Middle frontal gyrus (tissue), 1 donor: ENCODE results near the gene CAPZB.
"Not testable (repeated sequence)": the region's sequence is repeated elsewhere in the genome, so short reads cannot be mapped to it uniquely, and the experiment has no call there.

Experiments used
- DNase-seq: peaks from one replicate; pipeline ENCODE4 v3.0.0-alpha.2; 2015; ENCODE audit warnings: low spot score; ENCODE audit errors: extremely low spot score

Gene CAPZB

DNA sequence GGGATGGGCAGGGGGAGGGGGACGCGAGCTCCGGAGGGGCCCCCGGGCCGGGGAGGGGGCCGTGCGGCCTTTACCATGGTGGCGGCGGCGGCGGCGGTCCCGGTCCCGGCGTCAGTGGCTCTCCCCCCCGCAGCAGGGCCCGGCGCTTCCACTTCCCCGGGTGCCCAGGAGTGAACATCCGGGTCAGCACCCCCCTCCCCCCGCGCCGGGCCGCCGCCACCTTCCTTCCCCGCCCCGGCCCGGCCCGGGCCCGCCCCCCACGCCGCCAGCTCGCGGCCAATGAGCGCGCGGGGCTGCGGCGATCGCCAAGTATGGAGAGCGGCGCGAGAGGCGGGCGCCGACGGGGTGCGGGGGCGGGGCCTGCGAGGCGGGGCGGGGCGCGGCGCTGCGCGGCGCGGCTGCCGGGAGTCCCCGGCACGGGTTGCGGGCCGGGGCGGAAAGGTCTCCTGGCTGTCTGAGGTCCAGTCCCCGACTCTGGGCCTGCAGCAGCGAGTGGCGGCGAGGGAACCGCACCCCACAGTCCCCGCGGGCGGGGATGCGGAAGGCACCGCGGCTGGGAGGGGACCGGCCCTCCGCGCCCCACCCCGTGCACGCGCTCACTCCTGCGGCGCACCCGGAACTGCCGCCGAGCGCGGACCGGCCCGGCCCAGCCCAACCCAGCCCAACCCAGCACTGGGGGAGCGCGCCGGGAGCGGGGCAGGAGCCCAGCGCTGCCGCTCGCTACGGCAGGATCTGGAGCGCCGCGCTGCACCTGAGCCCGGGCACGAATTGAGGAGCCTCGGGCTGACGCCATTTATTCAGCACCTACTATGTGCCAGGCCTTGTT is at the start of gene CAPZB:
TSS of gene CAPZB (minus strand) at position 178 of the 826 bp plus-strand sequence. CDS start at position 77, 101 bp downstream.
- DNase-seq, result peak; percentile 91

DNA sequence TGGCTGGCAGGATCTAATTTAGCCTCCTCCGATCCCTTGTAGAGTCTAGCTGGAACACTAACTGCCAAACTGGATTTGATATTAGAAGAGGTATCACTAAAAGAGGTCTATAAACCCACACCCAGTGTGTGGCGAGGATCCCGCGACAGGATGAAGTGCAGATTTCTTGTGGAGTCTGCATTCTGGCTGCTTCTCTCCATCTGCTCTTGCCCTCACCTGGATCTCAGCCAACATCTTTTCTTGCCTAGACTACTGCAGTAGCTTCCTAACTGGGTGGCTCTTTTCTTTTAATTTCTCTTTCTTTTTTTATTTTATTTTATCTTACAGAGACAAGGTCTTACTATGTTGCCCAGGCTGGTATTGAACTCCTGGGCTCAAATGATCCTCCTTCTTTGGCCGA is 48.9 kb upstream of the CAPZB start:
- DNase-seq, result no peak

DNA sequence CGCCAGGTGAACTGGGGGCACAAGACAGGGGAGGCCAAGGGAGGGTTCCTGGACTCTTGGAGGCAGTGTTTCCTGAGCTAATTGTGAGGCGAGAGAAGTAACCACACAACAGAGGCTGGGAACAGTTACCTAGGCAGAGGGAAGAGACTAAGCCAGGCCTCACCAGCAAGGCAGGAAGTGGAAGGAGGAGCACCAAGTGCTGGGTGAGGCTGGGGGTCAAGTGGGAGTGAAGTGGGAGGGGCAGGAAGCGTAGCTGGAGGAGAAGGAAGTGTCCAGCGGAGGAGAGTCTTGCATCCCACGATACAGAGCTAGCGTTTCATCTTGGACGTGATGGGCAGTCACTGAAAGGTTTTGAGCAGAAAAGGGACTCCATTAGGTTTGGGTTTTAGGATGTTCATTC is 48.3 kb upstream of the CAPZB start:
- DNase-seq, result no peak

DNA sequence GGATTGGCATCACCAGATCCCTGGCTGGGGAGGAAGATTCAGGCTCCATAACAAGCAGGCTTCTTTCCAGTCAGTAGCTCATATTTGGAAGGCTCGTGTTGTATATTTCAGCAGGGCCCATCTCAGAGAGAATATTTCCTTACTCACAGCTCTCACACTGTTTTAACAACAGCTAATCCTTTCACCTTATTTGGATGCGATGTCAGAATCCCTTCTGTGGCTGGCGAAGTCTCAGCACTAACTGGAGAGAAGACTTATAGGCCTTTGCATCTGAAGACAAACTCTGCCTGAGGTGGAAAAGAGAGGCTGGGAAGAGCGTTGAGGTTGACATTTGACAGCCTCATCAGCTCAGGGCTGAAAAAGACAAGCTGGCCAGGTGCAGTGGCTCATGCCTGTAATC is 47.2 kb upstream of the CAPZB start:
- DNase-seq, result no peak

DNA sequence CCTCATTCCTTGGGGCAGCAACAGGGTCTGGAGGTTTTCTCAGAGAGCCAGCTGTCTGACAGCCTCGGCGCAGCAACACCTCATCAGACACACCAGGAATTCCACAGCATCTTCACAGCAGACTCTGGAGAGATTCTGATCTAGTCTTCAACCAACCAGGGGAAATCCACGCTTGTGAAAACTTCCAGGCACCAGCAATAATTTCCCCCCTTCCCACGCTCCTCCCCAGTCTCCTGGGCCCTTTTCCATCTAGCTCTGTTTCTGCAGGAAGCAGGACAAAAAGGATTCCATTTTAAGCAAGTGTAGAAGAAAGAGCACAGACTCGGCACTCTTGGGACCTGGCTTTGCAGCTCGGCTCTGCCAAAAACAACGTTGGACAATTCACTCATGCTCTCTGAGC is 44.3 kb upstream of the CAPZB start:
- DNase-seq, result no peak

DNA sequence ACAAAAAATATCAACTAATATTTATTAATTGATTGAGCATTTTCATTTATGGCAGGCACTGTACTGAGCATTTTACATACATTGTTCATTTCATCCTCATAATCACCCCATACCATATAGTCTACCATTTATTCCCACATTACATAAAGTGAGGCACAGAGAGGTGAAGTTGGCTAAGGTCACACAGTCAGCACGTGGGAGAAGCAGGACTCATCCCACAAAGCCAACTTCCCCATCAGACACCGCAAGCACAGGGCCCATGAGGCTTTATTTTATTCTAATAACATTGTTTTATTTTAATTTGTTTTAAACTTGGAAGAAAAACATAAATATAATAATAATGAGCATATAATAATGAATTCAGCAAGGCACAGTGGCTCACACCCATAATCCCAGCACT is 43.1 kb upstream of the CAPZB start:
- DNase-seq, result no peak

DNA sequence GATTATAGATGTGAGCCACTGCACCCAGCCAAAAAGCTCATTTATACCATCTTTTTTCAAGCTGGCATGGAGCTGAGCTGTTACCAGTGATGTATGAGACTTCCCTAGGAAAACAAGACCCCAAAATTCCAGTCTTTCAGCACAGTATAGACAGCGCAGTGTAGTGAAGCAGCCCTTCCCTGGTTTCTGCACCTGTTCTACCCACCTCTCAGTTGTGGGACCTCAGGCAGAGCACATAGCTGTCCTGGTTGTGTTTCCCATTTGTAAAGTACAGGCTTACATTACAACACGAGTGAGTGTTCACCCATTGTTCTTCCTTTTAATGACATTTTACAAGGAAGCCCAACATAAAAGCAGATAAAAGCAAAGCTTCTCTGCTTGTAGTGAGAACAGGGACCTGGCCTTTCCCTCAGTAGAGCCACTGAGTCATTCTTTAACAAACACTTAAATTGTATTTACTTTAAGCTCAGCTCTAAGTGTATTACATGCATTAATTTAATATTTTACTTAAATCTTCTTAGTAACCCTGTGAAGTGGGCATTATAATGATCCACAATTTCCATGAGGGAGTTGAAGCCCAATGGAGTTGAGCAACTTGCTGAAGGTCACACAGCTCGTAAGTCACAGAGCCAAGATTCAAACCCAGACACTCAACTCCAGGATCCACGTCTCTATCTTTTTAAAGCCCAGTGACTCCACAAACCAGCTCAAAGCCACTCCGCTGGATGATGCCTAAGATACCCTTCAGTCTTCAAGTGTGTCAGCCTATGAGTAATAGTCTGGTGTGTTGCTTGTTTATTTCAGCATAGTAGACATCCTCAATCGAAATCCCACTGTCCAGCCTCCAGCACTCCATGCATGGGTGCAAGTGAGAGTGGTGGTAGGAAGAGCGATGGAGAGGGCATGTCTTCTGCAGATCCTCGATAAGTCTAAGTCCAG is 40.5 kb upstream of the CAPZB start:
- DNase-seq, result no peak

DNA sequence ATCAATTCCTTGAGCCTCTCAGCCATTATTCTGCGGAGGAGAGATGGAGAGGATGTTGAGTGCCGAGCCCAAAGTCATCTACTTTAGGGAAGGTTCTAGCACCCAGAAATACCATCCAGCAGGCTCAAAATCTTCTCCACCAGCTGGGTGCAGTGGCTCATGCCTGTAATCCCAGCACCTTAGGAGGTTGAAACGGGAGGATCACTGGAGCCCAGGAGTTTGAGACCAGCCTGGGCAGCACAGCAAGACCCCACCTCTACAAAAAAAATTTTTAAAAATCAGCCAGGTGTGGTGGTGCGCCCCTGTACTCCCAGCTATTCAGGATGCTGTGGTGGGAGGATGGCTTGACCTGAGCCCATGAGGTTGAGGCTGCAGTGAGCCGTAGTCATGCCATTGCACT is 39.5 kb upstream of the CAPZB start:
- DNase-seq, result no peak

DNA sequence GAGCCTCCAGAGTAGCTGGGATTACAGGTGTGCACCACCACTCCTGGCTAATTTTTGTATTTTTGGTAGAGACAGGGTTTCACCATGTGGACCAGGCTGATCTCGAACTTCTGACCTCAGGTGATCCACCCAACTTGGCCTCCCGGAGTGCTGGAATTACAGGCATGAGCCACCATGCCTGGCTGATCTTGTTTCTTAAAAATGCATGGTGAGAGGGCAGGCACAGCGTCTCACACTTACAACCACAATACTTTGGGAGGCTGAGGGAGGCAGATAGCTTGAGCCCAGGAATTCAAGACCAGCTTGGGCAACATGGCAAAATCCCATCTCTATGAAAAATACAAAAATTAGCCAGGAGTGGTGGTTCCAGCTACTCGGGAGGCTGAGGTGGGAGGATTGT is 37.2 kb upstream of the CAPZB start:
- not testable (repeated sequence) for DNase-seq

DNA sequence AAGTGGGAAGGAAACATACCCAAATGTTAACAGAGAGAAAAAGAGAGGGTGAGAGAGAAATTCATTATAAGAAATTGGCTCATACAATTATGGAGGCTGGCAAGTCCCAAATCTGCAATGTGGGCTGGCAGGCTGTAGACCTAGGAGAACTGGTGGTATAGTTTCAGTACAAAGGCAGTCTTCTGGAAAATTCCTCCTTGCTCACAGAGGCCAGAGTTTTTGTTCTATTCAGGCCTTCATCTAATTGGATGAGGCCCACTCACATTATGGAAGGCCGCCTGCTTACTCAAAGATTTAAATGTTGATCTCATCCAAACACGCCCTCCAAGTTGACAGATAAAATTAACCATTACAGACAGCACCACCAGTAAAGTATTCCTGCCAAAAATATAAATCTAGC is 36.1 kb upstream of the CAPZB start:
- DNase-seq, result no peak

DNA sequence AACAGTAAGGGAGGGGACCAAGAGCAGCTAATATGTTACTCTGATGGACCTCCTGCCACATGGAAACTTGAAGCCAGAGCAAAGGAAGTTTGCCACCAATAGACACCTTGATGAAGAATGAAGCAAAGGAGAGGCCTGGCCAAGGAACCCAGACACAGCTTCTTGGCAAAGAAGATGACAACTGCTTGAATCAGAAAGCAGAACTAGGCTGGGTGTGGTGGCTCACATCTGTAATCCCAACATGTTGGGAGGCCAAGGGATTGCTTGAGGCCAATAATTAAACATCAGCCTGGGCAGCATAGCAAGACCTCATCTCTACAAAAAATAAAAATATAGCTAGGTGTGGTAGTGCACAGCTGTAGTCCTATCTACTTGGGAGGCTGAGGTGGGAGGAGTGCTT is 31.7 kb upstream of the CAPZB start:
- no peak for DNase-seq

DNA sequence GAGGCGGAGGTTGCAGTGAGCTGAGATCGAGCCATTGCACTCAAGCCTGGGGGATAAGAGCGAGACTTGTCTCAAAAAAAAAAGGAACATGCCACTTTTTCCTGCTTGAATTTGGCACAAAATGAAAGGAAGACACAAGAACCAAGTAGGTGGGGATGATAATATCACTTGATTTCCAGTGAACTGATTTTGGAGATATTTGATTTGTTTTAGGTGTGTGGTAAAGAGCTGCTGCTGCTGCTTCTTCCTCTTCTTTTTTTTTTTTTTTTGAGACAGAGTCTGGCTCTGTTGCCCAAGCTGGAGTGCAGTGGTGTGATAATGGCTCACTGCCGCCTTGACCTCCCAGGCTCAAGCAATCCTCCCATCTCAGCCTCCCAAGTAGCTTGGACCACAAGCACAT is 29.9 kb upstream of the CAPZB start:
- DNase-seq, result no peak

DNA sequence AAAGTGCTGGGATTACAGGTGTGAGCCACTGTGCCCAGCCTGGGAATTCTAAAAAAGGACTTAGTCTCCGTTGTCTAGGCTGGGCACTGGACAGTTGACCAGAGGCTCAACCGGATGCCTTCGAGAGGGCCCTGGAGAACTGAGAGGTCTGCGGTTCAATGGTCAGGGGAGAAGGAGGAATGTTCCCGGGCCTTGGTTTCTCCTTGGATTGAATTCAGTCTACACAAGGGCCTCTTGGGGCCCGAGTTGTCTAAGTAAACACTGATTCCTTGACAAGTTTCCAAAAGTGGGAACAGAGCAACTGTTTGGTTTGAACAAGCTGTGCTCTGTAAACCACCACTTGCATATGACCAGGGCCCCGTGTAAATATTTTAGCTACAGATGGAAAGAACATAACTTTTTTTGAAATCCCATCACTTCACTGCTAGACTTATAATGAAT is 29.1 kb upstream of the CAPZB start:
- DNase-seq, result no peak

DNA sequence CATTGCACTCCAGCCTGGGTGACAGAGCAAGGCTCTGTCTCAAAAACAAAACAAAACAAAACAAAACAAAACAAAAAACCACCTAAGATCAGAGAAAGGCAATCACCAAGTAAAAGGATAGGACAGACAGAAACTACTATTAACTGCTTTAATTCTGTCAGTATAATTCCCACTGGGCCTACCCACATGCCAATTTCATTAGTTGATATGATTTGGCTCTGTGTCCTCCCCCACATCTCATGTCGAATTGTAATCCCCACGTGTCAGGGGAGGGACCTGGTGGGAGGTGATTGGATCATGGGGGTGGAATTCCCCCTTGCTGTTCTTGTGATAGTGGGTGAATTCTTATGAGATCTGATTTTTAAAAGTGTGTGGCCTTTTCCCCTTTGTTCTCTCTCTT is 27.2 kb upstream of the CAPZB start:
- DNase-seq, result no peak

DNA sequence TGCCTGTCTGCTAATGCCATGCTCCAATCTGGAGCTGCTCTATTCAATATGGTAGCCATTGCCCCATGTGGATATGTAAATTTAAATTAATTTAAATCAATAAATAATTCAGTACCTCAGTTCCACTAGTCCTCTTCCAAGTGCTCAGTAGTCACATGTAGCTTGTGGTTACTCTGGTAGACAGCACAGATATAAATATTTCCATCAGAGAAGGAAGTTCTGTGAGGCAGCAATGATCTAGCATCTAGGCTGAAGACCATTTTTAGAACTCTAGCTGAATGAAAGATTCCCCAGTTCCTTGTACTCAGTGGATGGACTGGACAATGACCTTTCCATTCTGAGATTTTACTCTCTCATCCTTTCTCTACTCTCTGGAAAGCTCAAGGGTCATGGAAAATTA is 25.8 kb upstream of the CAPZB start:
- DNase-seq, result no peak

DNA sequence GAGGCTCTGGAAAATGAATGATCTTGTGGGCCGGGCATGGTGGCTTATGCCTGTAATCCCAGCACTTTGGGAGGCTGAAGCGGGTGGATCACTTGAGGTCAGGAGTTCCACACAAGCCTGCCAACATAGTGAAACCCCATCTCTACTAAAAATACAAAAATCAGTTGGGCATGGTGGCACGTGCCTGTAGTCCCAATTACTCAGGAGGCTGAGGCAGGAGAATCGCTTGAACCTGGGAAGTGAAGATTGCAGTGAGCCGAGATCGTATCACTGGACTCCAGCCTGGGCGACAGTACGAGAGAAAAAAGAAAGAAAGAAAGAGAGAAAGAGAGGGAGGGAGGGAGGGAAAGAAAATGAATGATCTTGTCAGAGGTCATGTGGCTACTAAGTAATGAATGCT is 24.3 kb upstream of the CAPZB start:
- DNase-seq, result not testable (repeated sequence)

DNA sequence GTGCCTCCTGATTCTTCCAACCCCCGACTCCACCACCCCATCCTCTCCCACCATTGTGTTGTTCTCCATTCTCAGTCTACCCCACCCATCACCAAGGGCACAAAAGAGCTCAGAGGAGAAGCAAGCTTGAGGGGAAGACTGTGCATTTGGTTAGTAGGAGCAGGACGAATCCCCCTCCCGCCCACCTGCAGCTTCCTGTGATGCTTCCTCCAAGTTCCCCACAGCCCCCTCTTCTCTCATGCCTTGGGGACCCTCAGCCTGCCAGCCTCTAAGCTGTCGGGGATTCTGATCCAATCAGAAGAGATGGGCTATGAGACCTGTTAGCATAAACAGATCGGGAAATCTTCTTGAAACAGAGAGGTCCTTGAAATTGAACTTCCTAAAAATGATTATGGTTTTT is 22.2 kb upstream of the CAPZB start:
- no peak for DNase-seq

DNA sequence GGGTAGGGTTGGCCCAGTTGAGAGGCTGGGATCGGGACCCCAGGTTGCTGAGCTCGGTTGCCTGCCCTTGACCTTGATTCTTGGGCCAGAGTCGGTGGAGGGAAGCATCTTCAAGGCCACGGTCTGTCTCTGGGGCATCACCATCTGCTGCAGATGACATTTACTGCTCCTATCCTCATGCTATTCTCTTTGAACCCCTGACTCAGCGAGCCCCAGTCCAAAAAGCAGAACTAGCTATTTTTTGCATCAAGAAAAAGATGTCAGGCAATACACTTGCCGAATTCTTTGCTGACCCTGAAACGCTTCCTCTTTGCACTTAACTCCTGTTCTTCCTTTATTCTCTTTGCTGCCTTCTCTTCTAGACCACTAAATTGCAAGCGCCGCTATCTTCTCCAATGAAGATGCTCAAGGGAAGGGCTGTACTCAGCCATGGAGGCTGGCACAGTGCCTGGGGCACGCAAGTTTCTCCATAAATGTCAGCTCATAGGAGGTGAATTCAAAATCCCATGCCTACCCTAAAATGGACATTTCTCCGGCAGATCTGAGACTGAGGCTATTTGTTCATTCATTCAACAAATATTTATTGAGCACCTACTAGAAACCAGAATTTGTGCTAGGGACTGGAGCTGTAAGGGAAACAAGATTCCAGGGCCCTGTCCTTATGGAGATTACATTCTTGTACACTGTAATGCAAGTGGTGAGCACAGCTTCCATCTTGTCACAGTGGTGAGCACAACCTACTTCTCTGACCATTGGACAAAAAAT is 20.5 kb upstream of the CAPZB start:
- DNase-seq, result no peak

DNA sequence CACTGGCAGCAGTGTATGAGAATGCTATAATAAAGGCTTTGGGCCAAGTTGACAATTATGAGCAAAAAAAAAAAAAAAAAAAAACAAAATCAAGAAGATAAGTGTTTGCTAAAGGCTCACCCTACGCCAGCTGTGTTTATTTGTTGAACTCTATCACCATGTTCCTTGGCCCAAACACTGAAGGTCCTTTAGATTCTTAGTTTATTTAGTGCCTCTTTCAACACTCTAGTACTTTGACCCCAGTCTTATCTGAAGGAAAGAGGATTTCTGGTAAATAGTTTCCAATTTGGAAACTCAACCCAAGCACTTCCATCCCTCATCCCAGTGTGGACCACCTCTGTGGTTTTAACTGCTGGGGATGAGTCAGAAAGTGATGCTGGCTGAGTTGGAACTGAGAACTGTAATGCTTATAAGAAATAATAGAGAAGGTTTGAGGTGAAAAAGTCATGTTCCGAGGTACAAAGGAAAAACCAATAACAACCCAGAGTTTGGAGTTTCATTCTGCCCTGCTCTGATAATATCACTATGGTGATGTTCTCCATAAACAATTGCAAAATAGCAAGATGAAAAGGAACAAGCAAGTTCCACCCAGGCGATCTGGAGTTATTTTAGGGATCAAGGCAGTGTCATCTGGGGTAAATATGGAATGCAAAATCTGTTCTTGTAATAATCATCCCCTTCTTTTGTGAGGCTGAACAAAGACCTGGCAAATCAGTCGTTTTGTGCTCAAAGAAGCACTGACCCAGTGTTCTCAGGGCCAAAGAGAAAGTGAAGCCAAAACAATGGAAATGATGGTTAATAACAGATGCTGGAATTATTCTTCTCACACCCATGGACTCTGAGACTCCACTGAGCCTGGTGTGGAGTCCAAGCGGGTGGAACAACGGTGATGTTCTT is 19.7 kb upstream of the CAPZB start:
- DNase-seq, result no peak

DNA sequence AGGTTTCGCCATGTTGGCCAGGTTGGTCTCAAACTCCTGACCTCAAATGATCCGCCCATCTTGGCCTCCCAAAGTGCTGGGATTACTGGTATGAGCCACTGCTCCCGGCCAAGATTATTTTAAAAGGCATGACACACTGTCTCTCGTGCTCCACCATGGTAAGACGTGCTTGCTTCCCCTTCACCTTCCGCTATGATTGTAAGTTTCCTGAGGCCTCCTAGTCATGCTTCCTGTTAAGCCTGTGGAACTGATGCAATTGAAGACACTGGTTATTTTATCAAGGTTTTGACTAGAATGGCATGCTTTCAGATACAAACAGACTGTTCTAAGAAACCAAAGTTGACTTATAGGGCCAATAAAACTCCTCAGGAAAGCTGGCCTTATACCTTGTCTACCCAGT is 16.9 kb upstream of the CAPZB start:
- not testable (repeated sequence) for DNase-seq

DNA sequence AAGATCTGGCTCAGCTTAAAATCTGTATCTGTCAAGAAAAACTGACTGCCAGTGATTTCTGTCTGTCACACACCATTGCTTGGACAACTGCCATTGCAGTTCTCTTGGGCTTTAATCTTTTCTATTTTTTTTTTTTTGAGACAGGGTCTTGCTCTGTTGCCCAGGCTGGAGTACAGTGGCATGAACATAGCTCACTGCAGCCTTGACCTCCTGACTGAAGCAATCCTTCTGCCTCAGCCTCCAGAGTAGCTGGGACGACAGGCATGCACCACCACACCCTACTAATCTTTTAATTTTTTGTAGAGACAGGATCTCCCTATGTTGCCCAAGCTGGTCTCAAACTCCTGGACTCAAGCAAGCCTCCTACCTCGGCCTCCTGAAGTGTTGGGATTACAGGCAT is 14.5 kb upstream of the CAPZB start:
- not testable (repeated sequence) for DNase-seq
